ENCODE results near the gene SGMS1. TPM values are rescaled to one million over a fixed set of nuclear protein-coding genes. Genes with fewer than 3 reads are reported as not detected.

Gene SGMS1
- polyA plus RNA-seq, 10 donors = 20.0 to 29.5 (median 22.8) TPM

DNA sequence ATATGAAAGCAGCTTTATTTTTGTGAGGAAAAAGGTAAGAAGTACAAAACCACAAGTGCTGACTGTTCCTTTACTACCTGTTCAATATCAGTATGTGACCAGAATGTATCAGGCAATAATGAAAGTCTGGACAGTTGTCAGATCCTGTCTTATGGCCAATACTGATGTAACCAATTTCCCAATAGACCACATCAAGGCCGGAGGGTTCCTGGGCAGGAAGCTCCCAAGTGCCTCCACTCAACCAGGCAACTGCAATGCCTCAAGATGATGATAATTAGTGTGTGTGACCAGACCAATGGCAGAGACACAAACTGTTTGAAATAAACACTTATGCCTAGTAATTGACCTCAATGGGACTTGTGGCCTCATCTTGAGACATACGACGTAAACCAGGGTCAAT, 223.1 kb downstream of the SGMS1 start:
- no peak for DNase-seq

DNA sequence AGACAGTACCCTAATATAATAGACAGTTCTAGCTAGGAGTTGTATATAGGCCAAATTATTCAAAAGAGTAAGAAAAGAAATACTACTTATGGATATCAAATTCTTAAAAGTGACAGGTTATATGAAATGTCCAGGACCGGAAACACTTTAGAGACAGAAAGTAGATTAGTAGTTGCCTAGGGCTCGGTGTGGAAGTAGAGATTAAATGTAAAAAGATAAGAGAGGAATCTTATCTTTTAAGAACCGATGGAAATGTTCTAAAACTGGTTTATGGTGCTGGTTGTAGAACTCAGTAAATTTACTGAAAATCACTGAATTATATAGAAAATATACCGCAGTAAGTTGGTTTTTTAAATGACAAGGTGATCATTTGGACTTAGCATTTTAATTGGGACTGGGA, 224.9 kb downstream of the SGMS1 start:
- DNase-seq = no peak

DNA sequence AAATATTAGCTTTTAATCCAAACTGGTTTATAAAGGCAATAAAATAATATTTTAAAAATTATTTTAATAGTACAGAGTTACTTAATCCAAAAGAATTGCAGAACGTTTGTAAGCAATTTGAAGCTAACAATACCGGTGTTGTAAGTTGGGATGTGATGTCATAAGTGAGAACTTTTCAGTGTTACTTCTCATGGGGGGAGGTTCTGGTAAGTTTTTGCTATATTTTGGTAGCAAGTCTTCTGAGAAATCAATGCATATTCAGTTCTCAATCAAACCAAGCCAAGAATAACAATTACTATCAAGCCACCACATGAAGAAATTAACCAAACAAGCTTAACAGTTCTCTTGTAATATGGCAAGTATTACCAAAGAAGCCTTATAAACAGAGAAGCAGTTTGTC, 225.4 kb downstream of the SGMS1 start:
- DNase-seq = no peak

DNA sequence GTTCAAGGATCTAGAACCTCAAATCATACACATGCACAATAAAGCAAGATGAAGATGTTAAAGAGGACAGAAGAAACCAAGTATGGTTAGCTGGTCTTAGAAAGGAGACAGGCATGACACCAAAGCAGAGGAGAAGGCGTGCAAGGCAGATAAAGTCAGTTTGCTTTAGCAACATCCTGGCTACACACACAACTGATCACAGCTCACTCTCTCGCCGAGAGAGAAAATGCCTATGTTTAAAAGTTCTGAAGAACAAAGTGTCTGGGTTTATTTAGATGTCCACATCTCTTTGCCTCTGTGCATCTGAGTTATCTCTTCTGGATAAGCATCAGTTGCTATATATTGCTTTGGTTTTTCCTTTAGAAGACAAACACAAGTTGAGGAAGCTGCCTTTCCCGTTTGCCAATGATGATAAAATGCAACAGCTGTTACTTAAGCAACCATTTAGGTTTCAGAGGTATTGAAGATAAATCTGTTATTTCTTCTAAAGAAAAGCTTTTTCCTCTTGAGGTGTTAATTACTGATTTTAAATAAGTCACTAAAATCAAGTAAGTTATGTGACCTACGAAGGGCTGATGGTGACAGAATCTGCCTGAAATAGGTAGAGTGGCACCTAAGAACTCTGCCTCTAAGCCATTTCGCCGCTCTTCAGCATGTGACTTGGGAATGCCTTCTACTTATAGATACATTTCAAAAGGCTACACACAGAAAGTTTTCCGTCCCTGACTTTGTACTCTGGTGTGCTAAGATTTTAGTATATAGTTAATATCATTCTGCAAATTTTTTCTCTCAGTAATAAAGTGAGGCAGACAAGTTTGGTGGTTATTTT, 226.2 kb downstream of the SGMS1 start:
- no peak for DNase-seq

DNA sequence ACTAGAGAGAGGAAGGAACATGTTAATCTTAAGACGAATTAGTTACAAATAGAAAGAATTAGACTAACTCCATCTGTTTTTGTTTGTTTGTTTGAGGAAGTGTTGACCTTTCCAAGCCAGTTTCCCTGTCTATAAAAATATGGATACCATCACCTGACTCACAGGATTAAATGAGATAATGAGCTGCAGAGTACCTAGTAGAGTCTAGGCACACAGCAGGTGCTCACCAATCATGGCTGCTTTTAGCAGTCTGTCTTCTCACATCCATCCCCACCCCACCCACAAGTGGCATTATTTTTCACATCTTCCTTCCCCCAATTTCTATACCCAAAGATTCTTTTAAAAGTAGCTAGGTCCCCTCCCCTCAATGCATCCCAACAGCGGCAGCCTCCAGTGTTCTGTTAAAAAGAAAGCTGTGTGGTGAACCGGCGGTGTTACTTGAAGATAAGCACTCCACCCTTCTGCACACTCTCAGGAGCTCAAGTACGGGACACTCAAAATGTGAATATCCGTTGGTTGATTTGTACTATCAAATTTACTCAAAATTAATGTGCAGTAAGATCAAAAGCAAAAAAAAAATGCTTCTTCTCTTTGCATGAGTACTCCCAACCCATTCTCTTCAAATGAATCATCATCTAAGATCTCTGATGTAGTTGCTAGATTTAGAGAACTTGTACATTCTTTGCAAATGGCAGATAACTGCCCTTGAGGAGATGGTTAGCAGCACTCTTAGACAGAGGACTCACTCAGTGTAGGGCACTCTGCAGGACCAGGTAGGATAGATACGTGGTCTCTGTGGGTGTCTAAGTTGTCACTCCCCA, 227.1 kb downstream of the SGMS1 start:
- DNase-seq = no peak

DNA sequence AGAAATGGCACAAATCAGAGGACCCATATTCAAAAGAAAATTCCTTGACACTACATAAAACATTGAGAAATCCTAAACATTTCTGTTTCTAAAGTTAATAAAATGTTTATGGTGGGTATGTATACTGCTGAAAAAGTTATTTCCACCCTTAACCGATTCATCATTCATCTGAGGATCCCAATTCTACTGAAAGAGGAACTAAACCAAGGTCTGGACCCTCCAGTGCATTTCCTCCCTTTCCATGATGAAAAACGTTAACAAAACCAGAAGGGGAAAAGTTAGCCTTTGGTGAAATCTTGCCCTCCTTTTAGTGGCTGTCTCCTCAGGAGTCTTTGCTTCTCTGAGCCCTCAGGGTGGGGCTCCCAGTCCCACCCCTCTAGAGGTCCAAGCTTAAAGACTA, 227.9 kb downstream of the SGMS1 start:
- no peak for DNase-seq

DNA sequence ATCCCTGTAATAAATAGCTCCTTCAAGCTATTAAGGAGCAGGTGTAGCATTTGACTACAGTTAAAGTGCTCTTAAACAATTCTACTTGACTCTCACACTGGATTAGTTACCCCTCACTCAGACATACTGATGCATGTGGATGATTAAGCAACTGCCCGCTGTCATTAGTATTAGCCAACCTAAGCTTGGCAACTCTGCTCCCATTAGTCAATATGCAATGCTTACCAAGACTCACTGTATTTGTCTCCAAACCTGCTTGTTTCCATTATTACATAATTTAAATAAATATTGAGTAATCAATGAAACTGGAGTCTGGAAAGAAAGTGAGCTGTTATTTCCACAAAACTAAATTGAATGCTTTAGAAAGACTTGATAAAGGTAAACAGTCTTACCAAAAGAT, 228.5 kb downstream of the SGMS1 start:
- no peak for DNase-seq

DNA sequence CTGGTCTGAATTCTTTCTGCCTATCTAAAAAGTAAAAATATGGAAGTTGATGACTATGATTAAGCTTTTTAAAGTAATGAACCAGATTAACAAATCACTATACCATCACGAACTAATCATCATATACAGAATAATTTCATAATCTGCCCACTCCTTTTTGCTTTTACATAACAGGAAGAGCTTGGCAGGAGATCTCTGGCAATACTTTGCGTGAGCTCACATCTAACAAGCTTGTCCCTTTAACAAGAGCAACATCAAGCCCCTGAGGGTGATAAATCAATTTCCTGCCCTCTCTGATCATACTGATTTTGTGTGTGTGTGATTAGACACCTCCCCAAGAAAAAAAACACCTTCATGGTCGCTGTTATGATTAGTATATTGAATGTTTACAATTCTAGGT, 228.9 kb downstream of the SGMS1 start:
- DNase-seq = no peak

DNA sequence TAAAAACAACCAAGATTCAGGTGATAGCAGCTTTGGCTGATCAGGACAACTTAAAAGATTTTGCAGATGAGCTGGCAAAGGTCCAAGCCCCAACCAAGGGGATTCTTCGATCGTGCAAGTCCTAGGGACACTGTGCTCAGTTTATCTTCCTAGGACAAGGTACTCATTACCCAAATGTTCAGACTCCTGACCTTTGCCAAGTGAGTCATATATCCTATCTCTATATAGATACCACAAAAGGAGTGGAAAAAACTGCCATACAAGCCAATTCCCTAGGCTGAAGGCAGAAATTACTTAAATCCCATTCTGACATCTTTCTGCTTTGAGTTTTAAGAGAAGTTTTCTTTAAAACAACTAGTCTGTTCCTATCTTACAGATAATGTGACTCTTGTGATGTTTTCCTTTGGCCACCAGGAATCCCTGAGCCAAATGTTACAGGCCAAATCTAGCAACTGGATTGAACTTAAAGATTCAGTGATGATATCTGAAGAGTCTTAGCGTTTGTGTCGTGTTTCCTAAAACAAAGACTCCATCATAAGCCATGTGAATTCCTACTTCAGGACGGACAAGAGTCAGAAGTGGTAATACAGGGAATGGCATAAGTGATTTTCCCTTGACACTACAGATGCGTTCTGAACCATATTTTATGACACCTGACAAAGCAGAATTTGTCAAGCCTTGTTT, 229.8 kb downstream of the SGMS1 start:
- DNase-seq = no peak

DNA sequence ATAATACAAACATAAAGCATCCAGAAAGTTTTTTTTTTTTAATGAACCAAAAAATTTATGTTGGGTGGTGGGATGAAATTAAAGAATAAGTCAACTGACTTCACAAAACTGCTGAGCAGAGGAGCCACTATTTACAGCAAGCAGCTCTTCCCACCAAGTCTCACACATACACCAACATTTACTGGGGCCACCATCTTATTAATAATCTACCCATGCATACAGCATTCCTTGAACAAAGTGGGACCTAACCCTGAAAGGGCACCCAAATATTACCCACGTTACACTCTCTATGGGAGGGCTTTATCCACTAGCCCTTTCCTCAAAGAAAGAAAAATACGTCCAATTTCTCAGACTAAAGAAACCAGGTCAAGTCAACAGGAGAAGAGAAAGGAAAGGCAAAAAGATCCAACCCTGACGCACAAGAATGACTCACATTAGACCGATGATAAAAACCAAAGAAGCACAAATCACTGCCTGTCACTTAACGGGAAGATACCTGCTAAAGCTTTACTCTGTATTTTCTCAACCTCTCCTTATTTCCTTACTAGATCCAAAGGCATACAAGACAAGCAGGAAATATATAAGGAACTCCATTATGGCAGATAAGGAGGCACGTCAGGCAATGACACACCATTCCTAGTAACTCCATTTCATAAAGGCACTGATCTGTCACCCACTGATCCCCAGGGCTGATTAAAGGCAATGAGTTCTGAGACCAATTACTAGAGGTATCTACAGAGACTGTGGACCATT, 230.6 kb downstream of the SGMS1 start:
- DNase-seq = no peak

DNA sequence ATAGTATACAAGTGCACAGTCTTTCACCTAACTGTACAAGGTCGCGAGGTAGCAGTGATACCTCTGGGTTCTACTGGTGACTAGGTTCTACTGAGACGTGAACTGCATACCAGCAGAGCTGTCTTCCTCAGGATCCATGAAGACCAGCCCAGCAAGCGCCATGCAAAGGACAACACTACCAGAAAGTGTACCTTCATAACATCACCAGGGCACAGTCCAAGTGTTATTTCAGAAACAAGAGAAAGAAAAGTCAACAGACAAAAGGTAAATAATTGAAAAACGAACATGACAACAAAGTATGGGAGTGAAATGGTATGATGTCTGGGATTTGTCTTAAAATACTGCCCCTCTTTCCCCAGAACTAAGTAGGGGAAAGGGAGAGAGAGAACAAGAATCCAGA, 231.3 kb downstream of the SGMS1 start:
- DNase-seq = no peak

DNA sequence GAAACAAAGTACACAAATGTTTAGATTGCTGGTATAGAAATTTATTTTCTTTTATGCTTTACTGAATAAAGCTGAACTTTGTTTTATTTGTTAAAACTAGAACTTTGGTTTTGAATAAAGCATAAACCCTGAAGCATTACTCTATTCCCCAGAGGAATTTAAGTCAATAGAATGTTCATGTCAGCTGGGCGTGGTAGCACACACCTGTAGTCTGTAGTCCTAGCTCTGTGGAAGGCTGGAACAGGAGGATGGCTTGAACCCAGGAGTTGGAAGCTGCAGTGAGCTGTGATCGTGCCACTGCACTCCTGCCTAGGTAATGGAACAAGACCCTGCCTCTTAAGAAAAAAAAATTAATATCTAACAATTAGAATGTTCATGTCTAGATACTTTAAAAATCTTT, 233.5 kb downstream of the SGMS1 start:
- no peak for DNase-seq

DNA sequence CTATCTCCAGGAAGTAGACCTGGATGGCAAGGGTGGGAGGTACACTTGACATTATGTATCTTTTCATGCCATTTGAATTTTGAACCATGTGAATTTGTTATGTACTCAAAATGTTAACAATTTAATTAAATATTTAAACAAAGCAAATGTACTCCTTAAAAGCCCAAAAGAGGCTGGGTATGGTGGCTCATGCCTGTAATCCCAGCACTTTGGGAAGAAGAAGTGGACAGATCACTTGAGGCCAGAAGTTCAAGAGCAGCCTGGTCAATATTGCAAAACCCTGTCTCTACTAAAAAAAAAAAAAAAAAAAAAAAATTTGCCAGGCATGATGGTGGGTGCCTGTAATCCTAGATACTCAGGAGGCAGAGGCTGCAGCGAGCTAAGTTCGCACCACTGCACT, 235.6 kb downstream of the SGMS1 start:
- DNase-seq = no peak

DNA sequence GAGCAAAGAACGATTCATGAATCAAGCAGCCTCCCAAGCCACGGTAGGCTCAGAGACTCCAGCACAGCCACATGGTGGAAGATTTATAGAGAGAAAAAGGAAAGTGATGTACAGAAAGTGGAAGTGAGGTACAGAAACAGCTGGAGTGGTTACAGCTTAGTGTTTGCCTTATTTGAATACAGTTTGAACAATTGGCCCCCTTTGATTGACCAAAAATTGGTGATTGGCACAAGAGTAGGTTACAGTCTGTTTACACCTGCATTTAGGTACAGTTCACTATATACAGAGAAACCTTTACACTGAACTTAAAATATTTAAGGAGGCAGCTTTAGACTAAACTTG, 236.1 kb downstream of the SGMS1 start:
- DNase-seq = no peak

DNA sequence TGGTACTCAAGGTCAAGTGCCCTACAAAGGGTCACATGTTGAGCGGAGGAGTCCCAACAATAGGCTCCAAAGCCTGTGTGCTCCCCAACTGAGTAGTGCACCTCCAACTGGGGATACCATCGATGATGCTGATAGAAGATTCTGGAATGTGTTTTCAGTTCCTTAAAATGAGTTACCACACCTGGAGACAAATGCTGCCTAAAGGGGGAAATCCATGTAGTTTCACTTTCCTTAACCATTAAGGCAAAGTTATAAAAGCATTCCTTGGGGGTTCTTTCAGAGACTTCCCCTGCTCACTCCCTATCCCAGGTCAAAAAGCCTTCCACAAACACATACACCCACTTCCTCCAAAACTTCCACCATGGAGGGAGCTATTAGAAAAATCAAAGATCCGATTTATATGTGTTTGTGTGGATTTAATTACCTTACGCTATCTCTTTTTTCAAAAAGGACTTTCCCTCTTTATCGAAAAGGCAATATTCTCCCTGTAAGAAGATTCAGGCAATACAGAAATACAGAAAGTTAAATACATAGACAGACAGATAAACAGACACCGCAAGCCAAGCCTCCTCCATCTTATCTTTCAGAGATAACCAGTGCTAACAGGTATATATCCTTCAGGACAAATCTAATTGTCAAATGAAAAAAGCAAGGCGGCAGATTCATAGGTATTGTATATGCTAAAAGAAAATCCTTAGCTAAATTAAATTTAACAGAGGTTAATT, 236.6 kb downstream of the SGMS1 start:
- no peak for DNase-seq

DNA sequence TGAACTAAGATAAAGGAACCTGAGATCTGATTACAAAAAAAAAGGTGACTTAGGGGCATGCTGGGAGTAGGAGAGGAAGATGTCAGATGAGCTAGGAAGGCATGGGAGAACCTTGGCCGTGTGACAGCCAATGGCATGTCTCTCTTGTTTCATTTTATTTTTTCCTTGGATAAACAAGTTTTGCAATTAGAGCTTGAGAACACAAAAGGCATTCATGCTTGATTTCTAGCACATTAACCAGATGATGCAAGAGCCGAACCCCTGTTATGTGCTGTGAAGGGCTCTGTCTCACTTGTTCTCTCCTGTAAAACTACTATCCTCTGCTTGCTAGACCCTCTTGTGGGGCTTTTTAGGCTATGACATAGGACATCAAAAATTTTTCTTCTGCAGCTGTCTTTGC, 238.1 kb downstream of the SGMS1 start:
- DNase-seq = no peak

DNA sequence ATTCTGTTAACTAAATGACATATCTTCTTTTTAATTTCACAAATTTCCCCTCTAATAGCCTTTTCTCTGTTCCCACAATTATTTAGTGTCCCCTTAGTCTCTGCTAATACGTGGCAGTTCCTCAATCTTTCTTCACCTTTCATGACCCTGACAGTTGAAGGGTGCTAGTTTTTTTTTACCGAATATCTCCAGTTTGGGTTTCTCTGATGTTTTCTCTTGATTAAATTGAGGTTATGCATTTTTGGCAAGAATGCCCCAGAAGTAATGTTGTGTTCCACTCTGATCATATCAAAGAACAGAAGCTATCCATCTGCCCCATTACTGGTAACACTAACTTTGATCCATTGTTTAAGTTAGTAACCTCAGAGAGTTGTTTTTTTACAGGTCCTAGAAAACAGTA, 238.9 kb downstream of the SGMS1 start:
- DNase-seq = no peak

DNA sequence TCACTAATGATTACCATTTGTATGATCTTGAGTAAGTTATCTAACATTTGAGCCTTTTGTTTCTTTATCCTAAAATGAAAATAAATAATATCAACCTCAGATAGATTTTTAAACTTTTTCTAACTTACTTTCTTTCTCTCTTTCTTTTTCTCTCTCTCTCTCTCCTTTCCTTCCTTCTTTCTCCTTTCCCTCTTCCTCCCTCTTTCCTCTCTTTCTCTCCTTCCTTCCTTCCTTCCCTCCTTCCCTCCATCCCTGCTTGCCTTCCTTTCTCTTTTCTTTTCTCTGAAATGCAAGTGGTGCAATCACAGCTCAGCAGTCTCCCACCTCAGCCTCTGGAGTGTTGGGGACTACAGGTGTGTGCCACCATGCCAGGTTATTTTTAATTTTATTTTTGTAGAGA, 239.5 kb downstream of the SGMS1 start:
- no peak for DNase-seq

DNA sequence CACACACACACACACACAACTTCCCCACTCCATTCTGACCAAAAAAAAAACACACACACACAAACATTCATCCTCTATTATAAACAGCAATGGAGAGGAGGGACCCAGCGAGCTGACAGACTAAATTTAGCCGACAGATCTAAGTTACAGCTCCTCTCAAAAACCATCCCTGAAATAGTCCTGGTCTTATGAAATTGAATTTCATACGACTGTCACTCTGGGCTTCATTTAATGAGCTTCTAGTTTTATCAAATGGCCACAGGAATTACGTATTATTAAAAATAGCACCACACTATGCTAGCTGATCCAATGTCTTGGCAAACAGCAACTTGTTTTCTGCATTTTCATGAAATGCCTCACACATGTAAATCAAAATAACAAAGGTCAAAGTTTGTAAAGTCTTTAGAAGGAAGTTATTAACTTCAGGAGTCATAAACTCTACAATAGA, 241.2 kb downstream of the SGMS1 start:
- no peak for DNase-seq

DNA sequence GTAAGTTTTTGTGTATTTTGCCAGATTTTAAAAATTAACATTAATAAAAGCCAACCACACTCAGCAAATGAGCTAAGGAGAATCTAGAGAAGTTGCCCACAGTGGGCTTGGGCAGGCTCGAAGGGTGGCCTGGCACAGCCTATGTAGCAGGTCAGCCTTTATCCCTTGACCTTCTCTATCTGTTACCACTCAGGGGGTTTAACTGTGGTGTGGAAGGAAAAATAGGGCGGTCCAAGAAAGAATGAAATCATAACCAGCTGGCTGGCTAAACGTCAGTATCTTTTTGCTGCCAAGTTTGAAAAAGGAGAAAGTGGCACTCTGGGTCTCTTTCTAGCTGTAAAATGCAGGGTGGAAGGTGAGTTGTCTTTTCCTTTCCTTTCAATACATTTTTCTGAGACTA, 242.1 kb downstream of the SGMS1 start:
- peak in 1 of 3 donors; percentile 53 for DNase-seq

DNA sequence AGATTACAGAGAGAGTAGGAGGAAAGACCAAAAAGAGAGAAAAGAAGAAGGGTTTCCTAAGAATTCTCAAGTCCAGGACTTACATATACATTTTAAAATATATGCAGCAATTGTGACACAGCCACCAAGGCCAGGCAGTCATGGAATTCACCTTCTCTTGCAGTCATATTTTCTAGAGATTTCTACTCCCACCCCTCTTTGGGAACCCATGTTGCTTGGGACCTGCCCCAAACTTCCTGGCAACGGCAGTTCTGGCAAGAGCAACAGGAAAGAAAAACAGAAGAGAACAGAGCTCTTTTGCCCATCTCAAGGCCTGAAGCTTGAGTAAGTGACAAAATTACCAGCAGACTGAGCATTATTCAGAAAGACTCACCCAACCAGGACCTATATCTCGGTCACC, 244.1 kb downstream of the SGMS1 start:
- no peak for DNase-seq

Measured in muscle of back (tissue), 11 donors.